HUES48 (cell line): Measurements from ENCODE around the gene IKZF4.

Experiments
- H3K27ac ChIP-seq: one replicate; pipeline ENCODE4 v1.7.0; 2013; ENCODE audit warnings: low read depth, low read length, inconsistent platforms
- H3K27me3 ChIP-seq: 2 replicates; pipeline ENCODE4 v1.6.1; 2013; ENCODE audit warnings: mild to moderate bottlenecking, low read length; ENCODE audit not compliant: control insufficient read depth, insufficient read depth
- H3K36me3 ChIP-seq: 2 replicates; pipeline ENCODE4 v1.6.1; 2013; ENCODE audit warnings: low read length; ENCODE audit not compliant: control insufficient read depth, insufficient read depth
- H3K4me1 ChIP-seq: 2 replicates; pipeline ENCODE4 v1.6.1; 2013; ENCODE audit warnings: mild to moderate bottlenecking, low read length; ENCODE audit not compliant: control insufficient read depth, insufficient read depth
- H3K4me3 ChIP-seq: 2 replicates; pipeline ENCODE4 v1.5.1; 2013; ENCODE audit warnings: mild to moderate bottlenecking, low read depth, low read length
- H3K9ac ChIP-seq: 2 replicates; pipeline ENCODE4 v1.6.1; 2013; ENCODE audit warnings: mild to moderate bottlenecking, low read depth, low read length, moderate library complexity
- H3K9me3 ChIP-seq: 2 replicates; pipeline ENCODE4 v1.6.1; 2013; ENCODE audit warnings: low read length; ENCODE audit not compliant: control insufficient read depth, insufficient read depth

The IKZF4 gene

DNA sequence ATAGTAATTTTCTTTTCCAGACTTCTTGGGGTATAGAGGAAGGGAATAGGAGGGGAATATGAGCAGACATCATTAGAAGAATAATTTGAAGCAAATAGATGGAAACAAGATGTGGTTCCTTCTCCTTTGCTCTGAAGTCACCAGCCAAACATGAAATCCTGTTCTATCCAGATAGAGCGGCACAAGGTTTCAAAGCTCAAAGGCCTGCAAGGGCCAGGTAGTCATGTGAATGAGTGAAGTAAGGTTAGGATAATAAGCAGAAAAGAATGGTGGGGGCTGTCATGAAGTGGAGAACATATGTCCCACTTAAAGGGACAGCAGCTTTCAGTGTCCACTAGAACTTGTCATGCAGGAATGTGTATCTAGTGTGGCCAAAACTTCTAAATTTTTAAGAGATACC, 2.5 kb upstream of the IKZF4 start:
- Histone ChIP-seq H3K4me3 (no peak overlapping the region), H3K27me3 (no peaks in the 10 kb centered on the region), H3K27ac (no peak overlapping the region)

DNA sequence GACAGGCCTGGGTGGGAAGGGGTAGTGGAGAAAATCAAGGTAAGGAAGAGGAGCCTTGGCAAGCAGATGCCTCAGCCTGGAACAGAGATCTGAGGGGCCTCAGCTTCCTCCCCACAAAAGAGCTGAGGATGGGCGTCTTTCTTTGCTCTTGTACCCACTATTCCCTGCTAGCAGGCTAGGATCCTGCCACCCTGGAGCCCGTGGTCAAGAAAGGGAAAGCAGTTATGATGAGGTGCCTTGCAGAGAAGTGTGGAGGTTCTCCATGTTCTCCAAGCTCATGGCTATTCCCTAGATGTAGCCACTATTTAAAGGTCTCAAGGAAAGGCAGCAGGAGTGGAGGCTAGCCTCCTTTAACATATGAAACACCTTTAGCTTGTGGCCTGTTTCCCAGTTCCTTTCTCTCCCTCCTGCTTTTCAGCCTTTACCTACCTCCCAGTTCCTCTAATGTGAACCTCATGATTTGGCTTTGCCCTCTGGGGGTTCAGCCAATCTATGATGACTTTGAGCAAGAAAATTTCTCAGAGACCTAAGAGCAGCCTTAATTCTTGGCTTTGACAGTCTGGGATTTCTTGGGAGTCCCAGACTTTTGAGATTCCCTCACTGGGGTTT, 1.1 kb downstream of the IKZF4 start:
- H3K9me3 ChIP-seq = no peaks in the 10 kb centered on the region
- H3K36me3 ChIP-seq = peaks cover 22% of the 10 kb centered on the region
- no peak overlapping the region for H3K9ac ChIP-seq
- H3K4me1 ChIP-seq = peaks cover 23% of the 10 kb centered on the region
- H3K27ac ChIP-seq = peak overlapping the region; percentile 21
- H3K4me3 ChIP-seq = peak overlapping the region; percentile 51; the same call in 1 of the 2 replicates
- no peaks in the 10 kb centered on the region for H3K27me3 ChIP-seq

More for the DNA sequence above, 2.5 kb upstream of the IKZF4 start:
- H3K9ac ChIP-seq = no peak overlapping the region
- H3K36me3 ChIP-seq = peaks cover 6% of the 10 kb centered on the region; the same call in 1 of the 2 replicates
- H3K9me3 ChIP-seq = no peaks in the 10 kb centered on the region
- peaks cover 23% of the 10 kb centered on the region for H3K4me1 ChIP-seq

DNA sequence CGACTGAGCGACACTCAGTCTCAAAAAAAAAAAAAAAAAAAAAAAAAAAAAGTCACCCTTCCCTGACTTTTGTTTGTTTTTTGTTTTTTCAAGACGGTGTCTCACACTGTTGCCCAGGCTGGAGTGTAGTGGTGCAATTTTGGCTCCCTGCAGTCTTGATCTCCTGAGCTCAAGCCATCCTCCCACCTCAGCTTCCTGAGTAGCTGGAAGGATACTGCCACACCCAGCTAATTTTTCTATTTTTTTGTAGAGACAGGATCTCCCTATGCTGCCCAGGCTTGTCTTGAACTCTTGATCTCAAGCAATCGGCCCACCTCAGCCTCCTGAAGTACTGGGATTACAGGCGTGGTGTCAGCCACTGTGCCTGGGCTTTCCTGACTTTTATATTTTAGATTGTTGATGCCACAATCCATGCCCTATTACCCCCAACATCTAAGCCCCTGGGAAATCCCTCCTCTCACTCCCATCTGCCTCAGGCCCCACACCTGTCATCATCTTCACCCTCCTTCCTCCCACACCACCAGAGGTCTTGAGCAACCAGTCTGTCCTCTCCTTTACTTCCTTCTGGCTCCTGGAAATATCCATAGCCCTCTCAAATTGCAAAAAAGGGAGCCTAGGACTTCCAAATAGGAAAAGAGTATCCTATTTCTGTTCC, 7.8 kb downstream of the IKZF4 start:
- Histone ChIP-seq H3K27me3 (no peaks in the 10 kb centered on the region), H3K4me1 (no peaks in the 10 kb centered on the region), H3K4me3 (no peak overlapping the region), H3K27ac (no peak overlapping the region), H3K36me3 (peaks cover 59% of the 10 kb centered on the region), H3K9ac (no peak overlapping the region), H3K9me3 (no peaks in the 10 kb centered on the region)

DNA sequence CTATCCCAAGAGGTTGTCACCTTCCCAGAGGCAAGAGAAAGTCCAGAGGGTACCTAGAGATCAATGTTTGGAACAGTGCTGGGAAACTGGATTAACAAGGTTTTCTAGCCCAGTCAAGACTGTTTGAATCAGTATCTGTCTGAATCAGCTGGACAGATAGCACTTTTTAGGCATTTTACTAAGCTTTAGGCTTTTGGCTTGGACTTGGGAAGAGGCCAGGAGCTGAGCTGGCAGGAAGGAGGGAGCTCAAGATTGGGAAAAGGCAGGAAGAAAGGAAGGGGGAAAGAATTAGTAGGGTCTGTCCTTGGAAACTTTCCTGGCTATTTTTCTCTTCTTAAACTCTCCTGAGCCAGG, 8.3 kb downstream of the IKZF4 start:
- H3K9me3 ChIP-seq = no peaks in the 10 kb centered on the region
- H3K36me3 ChIP-seq = peaks cover 60% of the 10 kb centered on the region
- no peaks in the 10 kb centered on the region for H3K4me1 ChIP-seq
- H3K9ac ChIP-seq = no peak overlapping the region
- no peak overlapping the region for H3K4me3 ChIP-seq
- H3K27ac ChIP-seq = no peak overlapping the region
- H3K27me3 ChIP-seq = no peaks in the 10 kb centered on the region

DNA sequence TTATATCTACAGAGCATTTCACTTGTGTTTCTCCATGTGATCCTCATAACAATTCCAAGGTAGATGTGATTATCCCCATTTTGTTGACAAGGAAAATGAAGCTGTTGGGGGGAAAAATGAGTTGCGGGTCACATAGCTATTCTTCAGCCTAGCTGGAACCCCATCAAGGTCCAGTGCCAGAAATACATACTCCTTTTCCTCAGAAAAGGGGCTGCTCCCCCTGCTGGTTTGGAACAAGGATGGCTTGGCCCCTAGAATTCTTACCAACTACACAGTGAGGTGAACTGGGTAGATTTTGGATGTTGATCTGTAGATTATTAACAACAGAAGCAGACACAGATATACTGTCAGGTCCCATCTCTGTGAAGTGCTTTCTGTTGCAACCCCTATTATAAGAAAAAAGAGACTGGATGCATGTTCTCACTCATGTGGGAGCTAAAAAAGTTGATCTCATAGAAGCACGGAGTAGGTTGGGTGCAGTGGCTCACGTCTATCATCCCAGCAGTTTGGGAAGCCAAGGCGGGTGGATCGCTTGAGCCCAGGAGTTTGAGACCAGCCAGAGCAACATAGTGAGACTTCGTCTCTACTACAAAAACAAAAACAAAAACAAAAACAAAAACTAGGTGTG, 8.9 kb downstream of the IKZF4 start:
- Histone ChIP-seq H3K9me3 (no peaks in the 10 kb centered on the region), H3K4me1 (no peaks in the 10 kb centered on the region), H3K36me3 (peaks cover 64% of the 10 kb centered on the region), H3K9ac (no peak overlapping the region), H3K27me3 (no peaks in the 10 kb centered on the region), H3K27ac (no peak overlapping the region), H3K4me3 (no peak overlapping the region)

DNA sequence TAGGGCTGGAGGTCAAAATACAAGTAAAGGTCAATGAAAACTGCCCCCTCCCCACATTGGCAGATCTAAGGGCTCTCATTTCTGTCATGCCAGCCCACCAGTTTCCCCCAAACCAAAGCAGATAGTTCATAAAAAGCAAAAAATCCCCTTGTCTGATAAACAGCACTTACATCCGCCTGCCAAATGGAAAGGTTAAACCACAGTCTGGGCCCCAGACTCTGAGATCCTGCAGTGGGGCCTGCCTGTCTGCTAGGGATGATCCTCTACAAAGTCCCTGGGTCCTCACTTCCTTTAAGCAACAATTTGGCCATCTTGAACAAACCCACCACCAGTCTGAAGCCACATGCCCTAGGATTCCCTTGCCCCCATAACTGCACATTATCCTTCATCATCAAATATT, 11.1 kb downstream of the IKZF4 start:
- H3K9me3 ChIP-seq = no peaks in the 10 kb centered on the region
- no peak overlapping the region for H3K4me3 ChIP-seq
- H3K27me3 ChIP-seq = no peaks in the 10 kb centered on the region
- no peak overlapping the region for H3K27ac ChIP-seq
- H3K9ac ChIP-seq = no peak overlapping the region
- H3K36me3 ChIP-seq = peaks cover 72% of the 10 kb centered on the region
- no peaks in the 10 kb centered on the region for H3K4me1 ChIP-seq

DNA sequence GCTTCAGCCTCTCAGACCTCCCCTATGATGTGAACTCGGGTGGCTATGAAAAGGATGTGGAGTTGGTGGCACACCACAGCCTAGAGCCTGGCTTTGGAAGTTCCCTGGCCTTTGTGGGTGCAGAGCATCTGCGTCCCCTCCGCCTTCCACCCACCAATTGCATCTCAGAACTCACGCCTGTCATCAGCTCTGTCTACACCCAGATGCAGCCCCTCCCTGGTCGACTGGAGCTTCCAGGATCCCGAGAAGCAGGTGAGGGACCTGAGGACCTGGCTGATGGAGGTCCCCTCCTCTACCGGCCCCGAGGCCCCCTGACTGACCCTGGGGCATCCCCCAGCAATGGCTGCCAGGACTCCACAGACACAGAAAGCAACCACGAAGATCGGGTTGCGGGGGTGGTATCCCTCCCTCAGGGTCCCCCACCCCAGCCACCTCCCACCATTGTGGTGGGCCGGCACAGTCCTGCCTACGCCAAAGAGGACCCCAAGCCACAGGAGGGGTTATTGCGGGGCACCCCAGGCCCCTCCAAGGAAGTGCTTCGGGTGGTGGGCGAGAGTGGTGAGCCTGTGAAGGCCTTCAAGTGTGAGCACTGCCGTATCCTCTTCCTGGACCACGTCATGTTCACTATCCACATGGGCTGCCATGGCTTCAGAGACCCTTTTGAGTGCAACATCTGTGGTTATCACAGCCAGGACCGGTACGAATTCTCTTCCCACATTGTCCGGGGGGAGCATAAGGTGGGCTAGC, 13.9 kb downstream of the IKZF4 start:
- H3K36me3 ChIP-seq = peaks cover 59% of the 10 kb centered on the region

DNA sequence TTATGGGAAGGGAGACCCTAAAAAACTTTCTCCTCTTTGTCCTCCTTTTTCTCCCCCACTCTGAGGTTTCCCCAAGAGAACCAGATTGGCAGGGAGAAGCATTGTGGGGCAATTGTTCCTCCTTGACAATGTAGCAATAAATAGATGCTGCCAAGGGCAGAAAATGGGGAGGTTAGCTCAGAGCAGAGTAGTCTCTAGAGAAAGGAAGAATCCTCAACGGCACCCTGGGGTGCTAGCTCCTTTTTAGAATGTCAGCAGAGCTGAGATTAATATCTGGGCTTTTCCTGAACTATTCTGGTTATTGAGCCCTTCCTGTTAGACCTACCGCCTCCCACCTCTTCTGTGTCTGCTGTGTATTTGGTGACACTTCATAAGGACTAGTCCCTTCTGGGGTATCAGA, 16.3 kb downstream of the IKZF4 start:
- no peak overlapping the region for H3K4me3 ChIP-seq
- H3K27ac ChIP-seq = no peak overlapping the region
- H3K27me3 ChIP-seq = no peaks in the 10 kb centered on the region
- H3K4me1 ChIP-seq = peaks cover 16% of the 10 kb centered on the region
- no peaks in the 10 kb centered on the region for H3K9me3 ChIP-seq
- H3K36me3 ChIP-seq = peaks cover 50% of the 10 kb centered on the region
- no peak overlapping the region for H3K9ac ChIP-seq

More for the DNA sequence above, 13.9 kb downstream of the IKZF4 start:
- Histone ChIP-seq H3K9ac (no peak overlapping the region), H3K27me3 (no peaks in the 10 kb centered on the region), H3K4me3 (no peak overlapping the region), H3K4me1 (peaks cover 12% of the 10 kb centered on the region), H3K27ac (no peak overlapping the region), H3K9me3 (no peaks in the 10 kb centered on the region)

DNA sequence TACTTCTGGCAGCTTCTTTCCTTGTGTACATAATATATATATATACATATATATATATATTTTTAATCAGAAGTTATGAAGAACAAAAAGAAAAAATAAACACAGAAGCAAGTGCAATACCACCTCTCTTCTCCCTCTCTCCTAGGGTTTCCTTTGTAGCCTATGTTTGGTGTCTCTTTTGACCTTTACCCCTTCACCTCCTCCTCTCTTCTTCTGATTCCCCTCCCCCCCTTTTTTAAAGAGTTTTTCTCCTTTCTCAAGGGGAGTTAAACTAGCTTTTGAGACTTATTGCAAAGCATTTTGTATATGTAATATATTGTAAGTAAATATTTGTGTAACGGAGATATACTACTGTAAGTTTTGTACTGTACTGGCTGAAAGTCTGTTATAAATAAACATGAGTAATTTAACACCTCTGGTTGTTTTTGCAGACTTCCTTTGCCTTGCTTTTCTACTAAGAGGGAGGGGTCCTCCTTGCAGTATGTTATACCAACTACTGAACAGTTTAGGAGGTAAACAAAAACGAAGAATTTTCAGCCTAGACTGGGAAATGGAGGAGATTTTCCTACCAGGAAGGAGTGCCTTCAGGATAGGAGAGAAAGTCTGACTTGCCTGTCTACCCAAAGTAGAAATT, 17.3 kb downstream of the IKZF4 start:
- Histone ChIP-seq H3K36me3 (peaks cover 47% of the 10 kb centered on the region), H3K27ac (no peak overlapping the region), H3K4me1 (peaks cover 19% of the 10 kb centered on the region), H3K4me3 (no peak overlapping the region), H3K9ac (no peak overlapping the region), H3K9me3 (no peaks in the 10 kb centered on the region), H3K27me3 (no peaks in the 10 kb centered on the region)

DNA sequence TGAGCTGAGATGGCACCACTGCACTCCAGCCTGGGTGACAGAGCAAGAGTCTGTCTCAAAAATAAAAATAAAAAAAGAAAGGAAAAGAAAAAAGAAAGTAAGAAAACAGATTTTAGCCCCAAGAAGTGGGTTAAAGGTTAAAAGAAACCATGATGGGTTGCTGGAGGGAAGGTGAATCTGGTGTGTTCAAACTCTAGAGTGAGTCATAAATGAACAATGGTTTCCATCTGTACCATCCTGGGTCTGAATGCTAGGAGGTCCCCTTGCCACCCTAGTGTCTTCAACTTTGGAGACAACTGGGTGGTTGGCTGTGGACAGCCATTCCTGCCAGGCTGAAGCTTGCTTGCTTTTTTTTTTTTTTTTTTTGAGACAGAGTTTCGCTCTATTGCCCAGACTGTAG, 19.3 kb downstream of the IKZF4 start:
- Histone ChIP-seq H3K9me3 (no peaks in the 10 kb centered on the region), H3K36me3 (peaks cover 55% of the 10 kb centered on the region), H3K4me3 (no peak overlapping the region), H3K27me3 (no peaks in the 10 kb centered on the region), H3K27ac (no peak overlapping the region), H3K4me1 (peaks cover 22% of the 10 kb centered on the region), H3K9ac (no peak overlapping the region)
